D721Med (cell line): ENCODE results near the gene ABCC11.

ENCODE experiments used
- DNase-seq: peaks from one replicate; pipeline ENCODE4 v3.0.0; 2011; ENCODE audit warnings: low spot score; ENCODE audit not compliant: insufficient read length
- FAIRE-seq: peaks from 2 replicates; lab custom pipeline; 2011; peaks lifted over from hg19 to GRCh38; lab: Jason Lieb, UNC
- CTCF ChIP-seq: IDR thresholded peaks from 2 replicates; pipeline ENCODE4 v1.5.1; 2012; ENCODE audit warnings: mild to moderate bottlenecking, control low read depth; ENCODE audit not compliant: insufficient read depth; ENCODE audit errors: missing control alignments

Gene ABCC11

DNA sequence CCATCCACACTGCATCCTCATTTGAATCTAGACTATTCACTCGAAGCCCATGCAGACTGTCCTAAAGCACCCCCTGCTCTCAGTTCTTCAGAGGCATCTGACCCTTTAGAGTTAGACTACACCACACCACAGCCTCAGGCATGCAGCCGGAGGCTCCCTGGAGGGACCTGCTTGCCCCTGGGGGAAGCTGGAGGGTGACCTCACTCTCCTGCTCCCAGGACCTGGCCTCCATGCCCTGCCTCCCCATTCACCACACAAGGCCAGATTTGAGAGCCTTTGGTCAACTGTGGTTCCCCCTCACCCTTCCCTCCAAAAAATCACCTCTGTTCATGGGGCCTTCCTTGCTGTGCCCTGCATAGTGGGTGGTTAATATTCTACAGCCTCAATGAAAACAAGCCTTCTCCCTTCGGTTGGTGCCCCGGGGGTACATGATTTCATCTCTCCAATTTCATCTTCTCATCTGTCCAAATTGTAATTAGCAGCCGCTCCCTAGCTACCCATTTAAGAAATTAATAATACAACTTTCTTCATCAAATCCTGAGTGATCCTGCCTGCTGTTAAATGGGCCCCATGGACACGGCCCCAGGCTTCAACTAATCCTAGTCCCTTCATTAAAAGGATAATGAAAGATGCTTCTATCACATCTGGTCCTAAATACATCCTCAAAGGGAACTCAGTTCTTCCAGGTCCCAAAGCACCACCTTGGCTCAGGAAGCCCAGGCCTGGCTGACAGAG, 116.0 kb downstream of the ABCC11 start:
- no peak for TF ChIP-seq CTCF
- DNase-seq (no peak), FAIRE-seq (no peak)

DNA sequence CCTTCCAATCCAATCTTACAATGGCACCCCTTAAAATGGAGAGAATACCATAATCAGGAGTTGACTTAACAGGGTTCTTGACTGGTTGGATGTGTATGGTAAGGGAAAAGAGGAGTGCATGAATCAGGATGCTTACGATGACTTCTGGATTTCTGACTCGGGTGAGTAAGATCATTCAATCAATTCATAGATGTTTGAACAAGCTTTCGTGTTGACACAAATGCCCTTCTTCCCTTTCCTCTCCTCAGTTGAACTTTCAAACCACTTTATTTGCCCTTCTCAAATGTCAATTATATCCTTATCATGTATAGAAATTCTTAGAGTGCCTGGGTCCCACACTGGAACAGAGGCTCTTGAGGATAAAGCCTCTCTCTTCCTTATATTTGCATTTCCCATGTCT, 117.4 kb downstream of the ABCC11 start:
- FAIRE-seq (no peak), DNase-seq (no peak)
- TF ChIP-seq CTCF: no peak

DNA sequence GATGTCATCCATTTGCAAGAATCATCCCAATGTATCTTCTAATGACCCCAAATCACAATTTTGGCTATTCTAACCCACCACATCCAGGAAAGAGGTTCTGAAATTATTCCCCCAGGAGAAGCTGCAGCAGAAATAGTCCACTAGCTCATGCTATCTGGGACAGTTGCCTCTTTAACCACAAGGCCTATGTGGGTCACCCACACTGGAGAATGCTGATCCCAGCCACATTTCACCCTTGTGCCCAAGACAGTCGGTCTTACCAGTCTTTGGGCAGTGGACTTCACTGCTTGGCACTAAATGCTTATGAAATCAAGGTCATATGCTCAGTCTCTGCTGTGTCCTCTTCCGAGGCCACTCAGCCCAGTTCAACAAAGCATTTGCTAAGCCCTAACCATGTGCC, 118.6 kb downstream of the ABCC11 start:
- no peak for DNase-seq
- no peak for TF ChIP-seq CTCF
- no peak for FAIRE-seq

- FAIRE-seq (no peak), DNase-seq (no peak)
- TF ChIP-seq CTCF: no peak
Measured at GRCh38 chr16:48126801-48127644, 120.3 kb downstream of the ABCC11 start.

GRCh38 chr16:48125888-48126287, 121.5 kb downstream of the ABCC11 start:
- no peak for TF ChIP-seq CTCF
- FAIRE-seq: no peak
- DNase-seq: no peak

DNA sequence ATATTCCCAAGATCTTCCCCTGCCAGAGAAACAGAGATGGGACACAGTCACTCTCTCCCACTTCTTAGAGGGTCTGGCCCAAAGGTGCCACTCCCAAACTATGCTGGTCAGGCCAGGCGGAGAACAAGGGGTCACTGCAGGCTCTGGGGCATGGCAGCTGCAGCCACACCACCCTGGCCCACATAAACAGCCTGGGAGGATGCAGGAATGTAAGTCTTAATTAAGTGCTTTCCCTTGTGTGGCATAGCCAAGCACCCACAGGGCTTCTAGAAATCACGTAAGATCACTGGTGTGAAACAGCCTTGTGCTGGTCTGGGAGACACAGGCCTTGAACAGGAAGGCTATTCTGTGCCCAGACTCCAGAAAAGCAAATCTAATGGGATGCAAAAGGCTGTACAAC, 123.1 kb downstream of the ABCC11 start:
- TF ChIP-seq CTCF: no peak
- DNase-seq (no peak), FAIRE-seq (no peak)
